OCI-LY3 (cell line): ENCODE results near the gene DENND1C.

Experiments
- H2AFZ ChIP-seq: fragments of 200-600, 300-600 bp; shearing (Covaris generic); 2 replicates; pipeline ENCODE4 v1.6.0; 2014; ENCODE audit warnings: antibody characterized with exemption, low read depth, low read length
- H3K27ac ChIP-seq: fragments of 200-600, 300-600 bp; sonication (generic); 2 replicates; pipeline ENCODE4 v1.5.1; 2014; ENCODE audit warnings: mild to moderate bottlenecking, low read length, moderate library complexity, mixed read lengths
- H3K27me3 ChIP-seq: fragments of 200-600, 300-600 bp; sonication (generic); 2 replicates; pipeline ENCODE4 v1.6.1; 2014; ENCODE audit warnings: low read depth, low read length, mixed read lengths
- H3K36me3 ChIP-seq: fragments of 200-600, 300-600 bp; sonication (generic); replicated peaks from 2 replicates; pipeline ENCODE3; 2014; ENCODE audit warnings: low read depth, low read length, mixed read lengths
- H3K4me1 ChIP-seq: fragments of 300-600, 200-600 bp; sonication (generic); 2 replicates; pipeline ENCODE4 v1.6.1; 2014; ENCODE audit warnings: low read length, mixed read lengths
- H3K4me2 ChIP-seq: fragments of 200-600, 300-600 bp; sonication (generic); 2 replicates; pipeline ENCODE4 v1.6.1; 2014; ENCODE audit warnings: low read length, mixed read lengths
- H3K4me3 ChIP-seq: fragments of 300-600, 200-600 bp; sonication (generic); 2 replicates; pipeline ENCODE4 v1.5.1; 2014; ENCODE audit warnings: antibody characterized with exemption, mild to moderate bottlenecking, low read length, moderate library complexity
- H3K79me2 ChIP-seq: fragments of 300-600, 200-600 bp; shearing (Covaris generic); 2 replicates; pipeline ENCODE4 v1.6.1; 2014; ENCODE audit warnings: mild to moderate bottlenecking, low read length, mixed read lengths
- H3K9ac ChIP-seq: fragments of 300-600, 200-600 bp; shearing (Covaris generic); 2 replicates; pipeline ENCODE4 v1.6.0; 2014; ENCODE audit warnings: mild to moderate bottlenecking, low read length, moderate library complexity
- H3K9me3 ChIP-seq: fragments of 200-600, 300-600 bp; shearing (Covaris generic); 2 replicates; pipeline ENCODE4 v1.6.1; 2014; ENCODE audit warnings: low read length, mixed read lengths; ENCODE audit not compliant: insufficient read depth
- H4K20me1 ChIP-seq: fragments of 200-600, 300-600 bp; sonication (generic); 2 replicates; pipeline ENCODE4 v1.6.1; 2016; ENCODE audit warnings: low read length, mixed read lengths; ENCODE audit not compliant: insufficient read depth
- EZH2phosphoT487 ChIP-seq: fragments of 200-600 bp; shearing (Covaris generic); IDR thresholded peaks from 2 replicates; pipeline ENCODE4 v1.6.1; 2018; ENCODE audit warnings: antibody characterized with exemption, mixed run types, low read depth
- TF ChIP-seq, protein P1 (sequence below): fragments of 200-600, 300-600 bp; sonication (generic); IDR thresholded peaks from 2 replicates; pipeline ENCODE4 v1.5.1; 2014; ENCODE audit warnings: antibody characterized with exemption, low read length, low read depth

The DENND1C gene

DNA sequence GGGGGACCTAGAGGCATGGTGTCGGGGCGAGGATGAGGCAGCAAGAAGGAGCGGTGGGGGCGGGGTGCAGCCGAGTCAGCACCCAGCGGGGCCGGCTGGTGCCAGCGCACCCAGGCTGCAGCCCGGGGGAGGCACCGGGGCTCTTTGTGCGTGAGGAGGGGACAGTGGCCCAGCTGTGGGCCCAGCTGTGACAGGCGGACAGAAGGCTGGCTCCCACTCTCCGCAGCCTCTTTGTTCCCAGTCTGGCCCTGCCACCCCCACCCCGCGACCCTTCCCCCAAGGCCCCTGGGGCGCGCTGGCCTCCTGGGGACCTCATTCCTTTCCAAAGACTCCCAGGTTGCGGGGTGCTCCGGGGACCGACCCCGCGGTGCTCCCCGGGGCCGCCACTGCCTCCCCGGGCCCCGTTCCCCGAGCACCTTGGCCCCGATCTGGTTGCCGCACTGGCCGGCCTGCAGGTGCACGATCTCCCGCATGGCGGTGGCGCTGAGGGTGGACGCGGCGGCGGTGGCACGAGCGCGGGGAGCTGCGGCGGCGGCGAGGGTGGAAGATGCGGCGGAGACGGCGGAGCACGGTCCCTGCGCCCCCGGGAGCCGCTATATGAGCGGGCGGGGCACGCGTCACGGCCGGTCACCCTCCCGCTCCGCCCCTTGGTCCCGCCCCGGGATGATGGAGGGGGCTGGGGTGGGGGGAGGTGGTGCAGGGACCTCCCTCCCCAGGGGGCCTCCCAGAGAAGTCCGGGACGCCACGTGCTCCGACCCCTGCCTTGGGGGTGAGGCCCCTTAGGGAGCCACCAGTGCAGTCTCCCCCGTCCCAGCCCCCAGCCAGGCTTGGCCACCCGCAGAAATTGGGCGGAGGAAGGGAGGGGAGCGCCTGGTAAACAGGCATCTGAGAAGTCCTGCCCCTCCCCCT lies 20.4 kb upstream of the DENND1C start, which contains the start of gene TUBB4A:
TUBB4A (minus strand) TSS at position 570 of the 909 bp plus-strand sequence; CDS start at position 473, 97 bp downstream.
- peak within 1 kb of the TSS; percentile 98 for H3K4me2 ChIP-seq
- peak within 1 kb of the TSS; percentile 89 for H3K4me3 ChIP-seq
- H4K20me1 ChIP-seq = no peaks in the 10 kb centered on the region
- TF ChIP-seq EZH2phosphoT487 = no peak
- TF ChIP-seq, protein P1, sequence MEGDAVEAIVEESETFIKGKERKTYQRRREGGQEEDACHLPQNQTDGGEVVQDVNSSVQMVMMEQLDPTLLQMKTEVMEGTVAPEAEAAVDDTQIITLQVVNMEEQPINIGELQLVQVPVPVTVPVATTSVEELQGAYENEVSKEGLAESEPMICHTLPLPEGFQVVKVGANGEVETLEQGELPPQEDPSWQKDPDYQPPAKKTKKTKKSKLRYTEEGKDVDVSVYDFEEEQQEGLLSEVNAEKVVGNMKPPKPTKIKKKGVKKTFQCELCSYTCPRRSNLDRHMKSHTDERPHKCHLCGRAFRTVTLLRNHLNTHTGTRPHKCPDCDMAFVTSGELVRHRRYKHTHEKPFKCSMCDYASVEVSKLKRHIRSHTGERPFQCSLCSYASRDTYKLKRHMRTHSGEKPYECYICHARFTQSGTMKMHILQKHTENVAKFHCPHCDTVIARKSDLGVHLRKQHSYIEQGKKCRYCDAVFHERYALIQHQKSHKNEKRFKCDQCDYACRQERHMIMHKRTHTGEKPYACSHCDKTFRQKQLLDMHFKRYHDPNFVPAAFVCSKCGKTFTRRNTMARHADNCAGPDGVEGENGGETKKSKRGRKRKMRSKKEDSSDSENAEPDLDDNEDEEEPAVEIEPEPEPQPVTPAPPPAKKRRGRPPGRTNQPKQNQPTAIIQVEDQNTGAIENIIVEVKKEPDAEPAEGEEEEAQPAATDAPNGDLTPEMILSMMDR = no peak
- H3K9ac ChIP-seq = peak within 1 kb of the TSS; percentile 81
- H3K79me2 ChIP-seq = no peaks in the 10 kb centered on the region
- H3K9me3 ChIP-seq = no peaks in the 10 kb centered on the region
- peaks cover 23% of the 10 kb centered on the region for H3K36me3 ChIP-seq
- H3K27ac ChIP-seq = peak within 1 kb of the TSS; percentile 57
- H3K4me1 ChIP-seq = peaks cover 33% of the 10 kb centered on the region
- H3K27me3 ChIP-seq = no peaks in the 10 kb centered on the region
- H2AFZ ChIP-seq = peak within 1 kb of the TSS; percentile 36; the same call in 1 of the 2 replicates

DNA sequence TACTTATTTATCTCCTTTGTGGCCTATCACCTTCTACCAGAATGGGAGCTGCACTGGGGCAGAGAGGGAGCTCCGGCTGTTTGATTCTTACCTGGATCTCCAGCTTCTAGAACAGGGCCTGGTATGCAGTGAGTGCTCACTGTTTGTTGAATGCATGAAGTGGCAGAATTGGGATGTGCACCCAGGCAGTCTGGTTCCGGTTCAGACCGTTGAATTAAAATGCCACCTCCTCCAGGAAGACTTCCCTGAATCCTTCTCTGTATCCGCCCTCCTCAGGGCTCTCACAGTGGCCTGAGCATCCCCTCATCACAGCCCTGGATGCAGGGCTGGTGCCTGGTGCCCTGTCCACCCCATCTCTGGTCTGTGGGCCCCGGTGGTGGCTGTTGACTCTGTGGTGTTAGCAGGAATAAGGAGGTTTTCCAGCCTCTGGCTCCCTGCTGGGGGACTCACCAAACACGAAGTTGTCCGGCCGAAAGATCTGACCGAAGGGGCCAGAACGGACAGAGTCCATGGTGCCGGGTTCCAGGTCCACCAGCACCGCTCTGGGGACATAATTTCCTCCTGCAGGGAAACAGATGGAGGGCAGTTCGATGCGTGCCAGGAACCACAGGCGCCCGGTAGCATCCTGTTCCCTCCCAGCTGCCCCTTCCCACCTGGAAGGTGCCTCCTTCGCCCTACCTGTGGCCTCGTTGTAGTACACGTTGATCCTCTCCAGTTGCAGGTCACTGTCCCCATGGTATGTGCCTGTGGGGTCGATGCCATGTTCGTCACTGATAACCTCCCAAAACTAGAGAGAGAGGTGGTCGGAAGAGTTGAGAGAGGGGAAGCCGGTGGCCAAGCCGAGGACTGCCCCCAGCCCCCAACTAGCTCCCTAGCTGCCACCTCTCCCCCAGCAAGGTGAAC lies 19.5 kb upstream of the DENND1C start:
- Histone ChIP-seq H3K4me3 (peak overlapping the region; percentile 89), H4K20me1 (no peaks in the 10 kb centered on the region), H2AFZ (no peak overlapping the region), H3K27me3 (no peaks in the 10 kb centered on the region), H3K4me1 (peaks cover 33% of the 10 kb centered on the region), H3K27ac (no peak overlapping the region), H3K36me3 (peaks cover 23% of the 10 kb centered on the region), H3K4me2 (peak overlapping the region; percentile 98), H3K9ac (peak overlapping the region; percentile 81), H3K79me2 (no peaks in the 10 kb centered on the region), H3K9me3 (no peaks in the 10 kb centered on the region)
- TF ChIP-seq, protein P1 = no peak
- TF ChIP-seq EZH2phosphoT487 = no peak

DNA sequence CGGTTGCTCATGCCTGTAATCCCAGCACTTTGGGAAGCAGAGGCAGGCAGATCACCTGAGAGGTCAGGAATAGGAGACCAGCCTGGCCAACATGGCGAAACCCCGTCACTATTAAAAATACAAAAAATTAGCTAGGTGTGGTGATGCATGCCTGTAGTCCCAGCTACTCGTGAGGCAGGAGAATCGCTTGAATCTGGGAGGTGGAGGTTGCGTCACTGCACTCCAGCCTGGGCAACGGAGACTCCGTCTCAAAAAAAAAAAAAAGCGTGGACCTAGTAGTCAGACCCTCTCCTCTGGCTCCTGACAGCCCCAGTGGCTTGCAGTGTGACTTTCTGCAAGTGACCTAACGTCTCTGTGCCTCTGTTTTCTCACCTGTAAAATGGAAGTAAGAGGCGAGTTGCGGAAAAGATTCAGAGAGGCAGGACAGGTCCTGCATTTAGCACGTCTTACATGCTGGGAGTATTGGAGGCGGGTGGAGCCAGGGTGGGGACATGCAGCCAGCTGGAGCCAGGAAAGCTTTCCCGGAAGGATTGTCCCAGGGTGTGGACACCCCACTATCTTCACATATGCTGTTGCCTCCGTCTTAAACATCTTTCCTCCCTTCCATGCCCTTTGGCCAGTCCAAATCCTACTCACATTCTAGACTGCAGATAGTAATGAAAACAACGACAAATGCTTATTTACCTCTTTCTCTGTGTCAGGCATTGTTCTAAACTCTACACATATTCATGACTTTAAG lies 17.6 kb upstream of the DENND1C start:
- Histone ChIP-seq H3K4me3 (no peak overlapping the region), H4K20me1 (no peaks in the 10 kb centered on the region), H3K27me3 (no peaks in the 10 kb centered on the region), H3K9ac (no peak overlapping the region), H2AFZ (no peak overlapping the region), H3K27ac (no peak overlapping the region), H3K79me2 (no peaks in the 10 kb centered on the region), H3K4me1 (peaks cover 24% of the 10 kb centered on the region), H3K9me3 (no peaks in the 10 kb centered on the region), H3K36me3 (peaks cover 26% of the 10 kb centered on the region), H3K4me2 (no peak overlapping the region)
- no peak for TF ChIP-seq EZH2phosphoT487
- TF ChIP-seq, protein P1 = no peak
